ENCODE data around the gene AFMID.

Gene AFMID

DNA sequence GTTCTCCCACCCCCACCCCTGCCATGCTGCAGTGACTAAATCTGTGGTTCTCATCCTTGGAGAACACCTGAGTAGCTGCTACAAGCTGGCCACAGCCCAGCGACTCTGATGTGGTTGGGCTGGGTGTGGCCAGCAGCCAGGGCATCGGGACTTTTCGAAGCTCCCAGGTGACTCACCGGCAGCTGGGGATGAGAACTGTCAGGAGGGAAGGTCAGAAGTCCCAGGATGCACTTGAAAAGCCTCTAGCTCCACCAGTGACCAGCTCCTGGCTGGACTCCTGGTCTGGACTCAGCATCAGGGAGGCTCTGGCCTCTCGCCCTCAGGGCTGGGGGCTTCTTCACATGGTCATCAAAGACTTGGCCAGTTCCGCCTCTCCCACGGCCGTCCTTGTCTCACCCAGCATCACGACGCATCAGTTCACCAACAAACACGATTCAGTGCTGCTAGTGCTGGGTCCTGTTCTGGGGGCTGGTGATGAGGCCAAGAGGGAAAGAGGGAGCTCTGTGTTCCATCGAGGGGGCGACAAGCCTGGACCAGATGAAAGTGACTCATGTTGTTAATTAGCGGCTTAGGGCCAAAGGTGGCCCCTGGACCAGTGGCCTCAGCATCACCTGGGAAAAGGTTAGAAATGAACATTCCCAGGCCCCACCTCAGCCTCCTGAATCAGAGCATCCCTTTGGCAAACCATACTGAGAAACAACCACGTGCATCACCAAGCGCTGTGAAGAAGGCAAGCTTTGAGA lies 44.9 kb upstream of the AFMID start:
- Histone ChIP-seq H3K4me3 (ENCODE audit: low read length in 2 of 2) (no peak overlapping the region), H3K9ac (ENCODE audit: low read depth, low read length, poor library complexity) (no peak overlapping the region), H3K23ac (ENCODE audit: low read depth, low read length, poor library complexity) (no peak overlapping the region), H3K4ac (ENCODE audit: low read length) (no peak overlapping the region), H2AFZ (ENCODE audit: low read length) (no peak overlapping the region), H3K18ac (ENCODE audit: low read length) (peak overlapping the region; percentile 19), H3K14ac (ENCODE audit: low read length) (no peak overlapping the region), H3K27ac (replicated peaks; ENCODE audit: low read length) (no peak overlapping the region), H3K79me1 (ENCODE audit: low read depth, low read length) (peaks cover 2% of the 10 kb centered on the region), H4K91ac (ENCODE audit: low read depth, low read length, poor library complexity) (no peak overlapping the region), H2BK12ac (ENCODE audit: low read length) (peak overlapping the region; percentile 2), H2BK15ac (ENCODE audit: low read length) (peak overlapping the region; percentile 81), H2BK5ac (ENCODE audit: low read length) (no peak overlapping the region), H3K4me1 (ENCODE audit: control insufficient read depth in 2 of 2, insufficient read depth in 1 of 2, low read depth in 1 of 2, low read length in 2 of 2) (peaks cover 3 to 6% of the 10 kb centered on the region in 2 donors), H2AK5ac (ENCODE audit: low read depth, low read length) (peak overlapping the region; percentile 92), H3K9me3 (replicated peaks in 1 of 2; ENCODE audit: control insufficient read depth in 2 of 2, insufficient read depth in 1 of 2, low read depth in 1 of 2, low read length in 2 of 2) (peaks cover 0 to 2% of the 10 kb centered on the region in 2 donors), H3K4me2 (ENCODE audit: insufficient read depth, low read length, poor library complexity, severe bottlenecking) (no peak overlapping the region), H3K27me3 (ENCODE audit: control insufficient read depth in 3 of 3, insufficient read depth in 3 of 3, low read depth in 1 of 3, low read length in 3 of 3) (peaks cover 0 to 42% (median 3%) of the 10 kb centered on the region in 3 experiments), H3K36me3 (replicated peaks in 1 of 2; ENCODE audit: control insufficient read depth in 2 of 2, insufficient read depth in 2 of 2, low read length in 2 of 2) (no peaks in the 10 kb centered on the region), H4K8ac (ENCODE audit: low read depth, low read length) (no peak overlapping the region), H2BK120ac (ENCODE audit: low read depth, low read length) (no peak overlapping the region)
- no peak for DNase-seq (ENCODE audit: low spot score)
- WGBS, 2 donors (ENCODE audit: extremely low coverage in 2 of 2, insufficient read length in 2 of 2, insufficient replicate concordance in 1 of 2) = no CpG with 5 or more reads among the region's 16 CpGs

DNA sequence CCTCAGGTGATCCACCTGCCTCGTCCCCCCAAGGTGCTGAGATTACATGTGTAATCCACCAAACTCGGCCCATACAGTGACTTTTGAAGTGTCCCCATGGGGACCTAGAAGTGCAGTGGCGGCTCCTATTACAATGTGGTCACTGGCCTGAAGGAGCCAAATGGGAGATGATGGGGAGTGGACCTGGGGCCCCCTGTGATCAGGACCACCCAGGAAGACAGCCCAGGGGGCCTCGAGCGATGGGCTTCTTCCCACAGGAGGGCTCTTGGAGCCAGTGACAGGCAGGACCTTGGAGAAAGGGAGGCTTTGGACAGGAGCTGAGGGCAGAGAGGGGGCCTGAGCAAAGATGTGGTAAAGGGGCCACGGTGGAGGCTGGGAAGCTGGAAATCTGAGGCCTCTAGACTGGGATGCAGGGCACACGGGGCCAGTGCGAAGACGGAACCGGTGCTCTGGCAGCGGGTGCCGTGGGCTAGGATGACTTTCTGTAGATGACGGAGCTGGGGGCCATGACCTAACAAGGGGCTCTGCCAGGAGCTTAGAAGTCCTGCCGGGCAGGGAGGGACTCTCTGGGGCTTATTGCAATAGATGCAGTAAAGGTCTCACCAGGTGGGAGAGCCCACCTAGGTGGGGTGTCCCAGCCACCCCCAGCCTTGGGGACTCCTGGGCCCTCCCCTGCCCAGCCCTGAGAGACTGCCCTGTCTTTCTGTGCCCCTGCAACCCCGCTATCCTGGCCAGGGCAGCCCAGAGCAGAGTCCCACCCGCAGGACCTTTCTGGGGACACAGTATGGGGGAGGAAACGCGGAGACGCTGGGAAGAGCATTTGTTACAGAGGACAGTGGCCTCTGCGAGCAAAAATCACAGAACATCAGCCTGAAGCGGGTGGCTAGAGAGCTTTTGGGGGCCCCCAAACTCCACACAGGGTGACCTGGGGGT lies 43.7 kb upstream of the AFMID start:
- H3K4me2 ChIP-seq (ENCODE audit: insufficient read depth, low read length, poor library complexity, severe bottlenecking) = no peak overlapping the region
- no peaks in the 10 kb centered on the region for H3K36me3 ChIP-seq (replicated peaks in 1 of 2; ENCODE audit: control insufficient read depth in 2 of 2, insufficient read depth in 2 of 2, low read length in 2 of 2)
- H3K9me3 ChIP-seq (replicated peaks in 1 of 2; ENCODE audit: control insufficient read depth in 2 of 2, insufficient read depth in 1 of 2, low read depth in 1 of 2, low read length in 2 of 2) = peaks cover 0 to 2% of the 10 kb centered on the region in 2 donors
- no peak overlapping the region for H2BK120ac ChIP-seq (ENCODE audit: low read depth, low read length)
- peaks cover 0 to 50% (median 3%) of the 10 kb centered on the region in 3 experiments for H3K27me3 ChIP-seq (ENCODE audit: control insufficient read depth in 3 of 3, insufficient read depth in 3 of 3, low read depth in 1 of 3, low read length in 3 of 3)
- H2BK5ac ChIP-seq (ENCODE audit: low read length) = no peak overlapping the region
- H2AFZ ChIP-seq (ENCODE audit: low read length) = no peak overlapping the region
- peak overlapping the region; percentile 19 for H2BK15ac ChIP-seq (ENCODE audit: low read length)
- no peak overlapping the region for H4K8ac ChIP-seq (ENCODE audit: low read depth, low read length)
- WGBS, 2 donors (ENCODE audit: extremely low coverage in 2 of 2, insufficient read length in 2 of 2, insufficient replicate concordance in 1 of 2) = no CpG with 5 or more reads among the region's 21 CpGs
- no peak overlapping the region for H3K14ac ChIP-seq (ENCODE audit: low read length)
- no peak overlapping the region for H3K23ac ChIP-seq (ENCODE audit: low read depth, low read length, poor library complexity)
- peaks cover 3 to 6% of the 10 kb centered on the region in 2 donors for H3K4me1 ChIP-seq (ENCODE audit: control insufficient read depth in 2 of 2, insufficient read depth in 1 of 2, low read depth in 1 of 2, low read length in 2 of 2)
- H2BK12ac ChIP-seq (ENCODE audit: low read length) = no peak overlapping the region
- H3K79me1 ChIP-seq (ENCODE audit: low read depth, low read length) = peaks cover 2% of the 10 kb centered on the region
- no peak overlapping the region for H3K18ac ChIP-seq (ENCODE audit: low read length)
- H4K91ac ChIP-seq (ENCODE audit: low read depth, low read length, poor library complexity) = no peak overlapping the region
- no peak overlapping the region for H3K4me3 ChIP-seq (ENCODE audit: low read length in 2 of 2)
- no peak overlapping the region for H2AK5ac ChIP-seq (ENCODE audit: low read depth, low read length)
- H3K27ac ChIP-seq (replicated peaks; ENCODE audit: low read length) = no peak overlapping the region
- H3K9ac ChIP-seq (ENCODE audit: low read depth, low read length, poor library complexity) = no peak overlapping the region
- H3K4ac ChIP-seq (ENCODE audit: low read length) = no peak overlapping the region
- DNase-seq (ENCODE audit: low spot score) = no peak

DNA sequence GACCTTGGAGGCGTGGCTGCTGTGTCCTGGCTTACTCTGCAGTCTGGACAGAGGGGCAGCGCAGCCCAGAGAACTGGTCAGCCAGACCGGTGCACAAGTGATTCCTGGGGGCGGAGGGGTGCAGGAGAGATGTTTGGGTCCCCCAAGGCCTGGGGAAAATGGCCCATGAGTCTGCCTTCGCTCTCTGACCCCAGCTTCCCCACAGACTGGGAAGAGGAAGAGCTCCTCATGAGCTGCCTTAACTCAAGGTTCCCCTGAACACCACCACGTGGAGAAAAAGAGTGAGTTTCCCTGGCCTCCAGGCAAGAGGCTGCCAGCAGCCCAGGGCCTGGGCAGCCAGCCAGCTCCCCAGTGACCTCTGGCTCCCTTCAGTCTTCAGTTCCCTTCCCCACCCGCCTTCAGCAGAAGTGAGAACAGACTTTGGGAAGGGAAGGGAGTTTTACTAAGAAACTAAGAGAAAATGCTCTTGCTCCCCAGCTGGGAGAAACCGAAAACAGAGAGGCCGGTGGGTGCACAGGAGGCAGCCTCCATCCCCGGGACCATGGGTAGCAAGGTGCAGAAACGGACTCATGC lies 42.9 kb upstream of the AFMID start:
- Histone ChIP-seq H3K14ac (ENCODE audit: low read length) (no peak overlapping the region), H2BK12ac (ENCODE audit: low read length) (no peak overlapping the region), H3K9ac (ENCODE audit: low read depth, low read length, poor library complexity) (no peak overlapping the region), H3K4me2 (ENCODE audit: insufficient read depth, low read length, poor library complexity, severe bottlenecking) (no peak overlapping the region), H3K4me1 (ENCODE audit: control insufficient read depth in 2 of 2, insufficient read depth in 1 of 2, low read depth in 1 of 2, low read length in 2 of 2) (peaks cover 3 to 6% of the 10 kb centered on the region in 2 donors), H2BK15ac (ENCODE audit: low read length) (peak overlapping the region; percentile 99), H2AK5ac (ENCODE audit: low read depth, low read length) (peak overlapping the region; percentile 94), H3K36me3 (replicated peaks in 1 of 2; ENCODE audit: control insufficient read depth in 2 of 2, insufficient read depth in 2 of 2, low read length in 2 of 2) (no peaks in the 10 kb centered on the region), H3K27ac (replicated peaks; ENCODE audit: low read length) (no peak overlapping the region), H3K4ac (ENCODE audit: low read length) (no peak overlapping the region), H4K91ac (ENCODE audit: low read depth, low read length, poor library complexity) (no peak overlapping the region), H3K4me3 (ENCODE audit: low read length in 2 of 2) (no peak overlapping the region), H2BK5ac (ENCODE audit: low read length) (no peak overlapping the region), H4K8ac (ENCODE audit: low read depth, low read length) (no peak overlapping the region), H3K18ac (ENCODE audit: low read length) (peak overlapping the region; percentile 71), H3K23ac (ENCODE audit: low read depth, low read length, poor library complexity) (peak overlapping the region; percentile 89), H3K27me3 (ENCODE audit: control insufficient read depth in 3 of 3, insufficient read depth in 3 of 3, low read depth in 1 of 3, low read length in 3 of 3) (peaks cover 0 to 52% (median 3%) of the 10 kb centered on the region in 3 experiments), H3K79me1 (ENCODE audit: low read depth, low read length) (peaks cover 2% of the 10 kb centered on the region), H2AFZ (ENCODE audit: low read length) (no peak overlapping the region), H2BK120ac (ENCODE audit: low read depth, low read length) (peak overlapping the region; percentile 99), H3K9me3 (replicated peaks in 1 of 2; ENCODE audit: control insufficient read depth in 2 of 2, insufficient read depth in 1 of 2, low read depth in 1 of 2, low read length in 2 of 2) (peaks cover 0 to 2% of the 10 kb centered on the region in 2 donors)
- no peak for DNase-seq (ENCODE audit: low spot score)
- WGBS, 2 donors (ENCODE audit: extremely low coverage in 2 of 2, insufficient read length in 2 of 2, insufficient replicate concordance in 1 of 2) = no CpG with 5 or more reads among the region's 11 CpGs

Data from neuronal stem cell (in vitro differentiated cells).